ENCODE data around the gene SBF1. TPM values are rescaled to one million over a fixed set of nuclear protein-coding genes. Genes with fewer than 3 reads are reported as not detected.
"Not testable (repeated sequence)": the region's sequence is repeated elsewhere in the genome, so short reads cannot be mapped to it uniquely, and the experiment has no call there.

The SBF1 gene
- total RNA-seq, 4 donors from 2014 or later = 80.0 to 227 (median 128) TPM

- intact Hi-C loops (cut with DNase I) = no loop called here
- DNase-seq = no peak
- no peak overlapping the region for H3K4me3 ChIP-seq (replicated peaks in 1 of 3)
- TF ChIP-seq CTCF (IDR thresholded peaks at IDR 0.05) (no peak), POLR2A (IDR thresholded peaks at IDR 0.05) (no peak)
- 90 to 95% methylated on average over 13 of the region's 13 CpGs for WGBS, 2 donors
- peaks cover 64 to 78% of the 10 kb centered on the region in 2 donors for H3K36me3 ChIP-seq
- H3K9me3 ChIP-seq = no peaks in the 10 kb centered on the region
- no peaks in the 10 kb centered on the region for H3K27me3 ChIP-seq
- H3K27ac ChIP-seq = no peak overlapping the region
- H3K4me1 ChIP-seq = no peaks in the 10 kb centered on the region
Measured at GRCh38 chr22:50417411-50418210, 57.2 kb downstream of the SBF1 start.

GRCh38 chr22:50416996-50417395 lies 57.8 kb downstream of the SBF1 start:
- H3K9me3 ChIP-seq = no peaks in the 10 kb centered on the region
- no peak for TF ChIP-seq POLR2A (IDR thresholded peaks at IDR 0.05)
- TF ChIP-seq CTCF (IDR thresholded peaks at IDR 0.05) = no peak
- no peaks in the 10 kb centered on the region for H3K4me1 ChIP-seq
- H3K27me3 ChIP-seq = no peaks in the 10 kb centered on the region
- intact Hi-C loops (cut with DNase I) = no loop called here
- DNase-seq = no peak
- H3K27ac ChIP-seq = no peak overlapping the region
- no peak overlapping the region for H3K4me3 ChIP-seq (replicated peaks in 1 of 3)
- H3K36me3 ChIP-seq = peaks cover 58 to 73% of the 10 kb centered on the region in 2 donors
- WGBS, 2 donors = 97% methylated on average over 8 of the region's 8 CpGs

- Histone ChIP-seq H3K4me1 (no peaks in the 10 kb centered on the region), H3K4me3 (replicated peaks in 1 of 3) (no peak overlapping the region), H3K27me3 (no peaks in the 10 kb centered on the region), H3K9me3 (no peaks in the 10 kb centered on the region), H3K36me3 (peaks cover 55 to 62% of the 10 kb centered on the region in 2 donors), H3K27ac (no peak overlapping the region)
- intact Hi-C loops (cut with DNase I) = no loop called here
- 95 to 97% methylated on average over 6 to 11 of the region's 12 CpGs for WGBS, 2 donors
- no peak for TF ChIP-seq POLR2A (IDR thresholded peaks at IDR 0.05)
- no peak for TF ChIP-seq CTCF (IDR thresholded peaks at IDR 0.05)
- no peak for DNase-seq
Measured at GRCh38 chr22:50415426-50415825, 59.4 kb downstream of the SBF1 start.

GRCh38 chr22:50414476-50415248 lies 60.2 kb downstream of the SBF1 start:
- DNase-seq = no peak
- WGBS, 2 donors = 93 to 95% methylated on average over 26 to 28 of the region's 31 CpGs
- TF ChIP-seq POLR2A (IDR thresholded peaks at IDR 0.05) (no peak), CTCF (IDR thresholded peaks at IDR 0.05) (no peak)
- Histone ChIP-seq H3K4me1 (no peaks in the 10 kb centered on the region), H3K27ac (no peak overlapping the region), H3K27me3 (no peaks in the 10 kb centered on the region), H3K4me3 (replicated peaks in 1 of 3) (no peak overlapping the region), H3K36me3 (peaks cover 47 to 56% of the 10 kb centered on the region in 2 donors), H3K9me3 (no peaks in the 10 kb centered on the region)
- intact Hi-C loops (cut with DNase I) = no loop called here

- intact Hi-C loops (cut with DNase I); H3K4me1 ChIP-seq; DNase-seq; H3K4me3 ChIP-seq (replicated peaks in 1 of 3); H3K27me3 ChIP-seq; H3K27ac ChIP-seq; H3K9me3 ChIP-seq: not testable (repeated sequence)
- peaks cover 17 to 18% of the 10 kb centered on the region in 2 donors for H3K36me3 ChIP-seq
- 82 to 83% methylated on average over 8 to 9 of the region's 9 CpGs for WGBS, 2 donors
Measured at GRCh38 chr22:50408954-50409353, 65.9 kb downstream of the SBF1 start.
